HG02798 (cell line): ENCODE data around the gene CCL18.
A peak's percentile ranks its signal among the peaks of the same experiment; 100 is the strongest.
"Not testable (repeated sequence)": the region's sequence is repeated elsewhere in the genome, so short reads cannot be mapped to it uniquely, and the experiment has no call there.

Experiments used
- ATAC-seq: cut with Tn5 transposase; IDR thresholded peaks from one replicate; pipeline ENCODE4 v1.9.1; 2021; ENCODE audit warnings: mild to moderate bottlenecking; ENCODE audit not compliant: unreplicated experiment, poor library complexity

The CCL18 gene

DNA sequence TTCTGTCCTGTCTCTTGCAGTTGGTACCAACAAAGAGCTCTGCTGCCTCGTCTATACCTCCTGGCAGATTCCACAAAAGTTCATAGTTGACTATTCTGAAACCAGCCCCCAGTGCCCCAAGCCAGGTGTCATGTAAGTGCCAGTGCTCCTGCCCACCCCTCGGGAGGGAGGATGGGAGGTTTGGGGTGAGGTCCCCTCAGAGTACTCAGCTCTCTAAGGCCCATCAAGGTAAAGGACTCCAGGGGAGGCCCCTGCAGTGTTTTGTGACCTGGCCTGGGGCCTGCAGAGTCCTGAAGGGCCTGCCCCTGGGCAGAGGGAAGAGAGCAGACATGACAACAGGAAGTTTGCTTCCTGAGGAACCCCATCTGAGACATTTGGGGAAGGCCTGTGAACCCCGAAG, 6.4 kb downstream of the CCL18 start:
- ATAC-seq = no peak

DNA sequence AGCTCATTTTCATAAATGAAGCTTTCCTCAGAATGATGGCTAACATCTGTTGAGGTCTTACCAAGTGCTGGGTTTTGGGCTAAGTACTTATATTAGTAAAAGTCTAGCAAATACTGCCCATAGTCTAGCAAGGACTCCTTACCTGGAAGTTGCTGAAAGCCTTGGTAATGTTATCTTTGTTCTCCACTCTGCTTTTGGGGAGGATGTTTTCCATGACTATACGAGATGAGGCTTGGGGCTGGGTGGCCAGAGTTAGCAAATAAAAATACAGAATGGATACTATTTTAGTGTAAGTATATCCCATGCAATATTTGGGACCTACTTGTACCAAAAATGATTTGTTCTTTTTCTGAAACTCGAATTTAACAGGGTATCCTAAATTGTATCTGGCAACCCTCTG, 7.7 kb downstream of the CCL18 start:
- ATAC-seq = no peak

DNA sequence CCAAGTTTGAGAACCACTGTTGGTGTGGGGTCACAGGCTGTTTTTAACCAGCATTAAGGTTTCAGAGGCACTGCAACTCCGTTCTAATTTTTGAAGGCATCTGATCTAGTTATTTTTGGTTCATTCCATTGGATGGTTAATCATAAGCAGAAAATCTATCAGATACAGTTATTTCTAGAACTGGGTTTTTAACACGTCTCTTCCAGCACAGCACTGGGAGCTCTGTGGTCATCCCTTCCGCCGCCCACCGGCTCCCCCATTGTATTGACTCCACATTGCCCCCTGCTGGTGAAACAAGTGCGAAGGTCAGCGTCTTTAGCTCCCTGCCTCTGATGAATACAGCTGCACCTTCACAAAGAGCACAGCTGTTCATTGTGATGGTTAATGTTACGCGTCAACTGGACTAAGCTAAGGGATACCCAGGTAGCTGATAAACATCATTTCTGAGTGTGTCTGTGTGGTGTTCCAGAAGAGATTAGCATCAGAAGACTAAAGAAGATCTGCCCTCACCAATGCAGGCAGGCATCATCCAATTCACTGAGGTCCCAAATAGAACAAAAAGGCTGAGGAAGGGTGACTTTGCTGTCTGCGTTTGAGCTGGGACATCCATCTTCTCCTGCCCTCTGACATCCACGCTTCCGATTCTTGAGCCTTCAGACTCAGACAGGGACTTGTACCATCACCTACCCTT, 8.5 kb downstream of the CCL18 start:
- ATAC-seq = peak; percentile 70

DNA sequence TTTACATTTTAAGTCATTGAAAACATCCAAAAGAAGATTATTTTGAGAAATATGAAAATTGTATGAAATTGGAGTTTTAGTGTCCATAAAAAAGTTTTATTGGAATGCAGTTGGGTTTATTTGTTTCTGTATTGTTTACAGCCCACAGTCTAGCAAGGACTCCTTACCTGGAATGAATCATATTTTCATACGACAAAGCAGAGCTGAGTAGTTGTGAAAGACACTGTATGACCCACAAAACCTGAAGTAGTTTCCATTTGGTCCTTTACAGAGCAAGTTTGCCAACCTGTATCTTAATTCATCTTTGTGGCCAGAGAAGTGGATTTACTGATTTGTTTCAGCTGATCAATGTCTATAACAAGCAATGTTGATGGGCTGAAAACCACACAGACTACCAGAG, 10.3 kb downstream of the CCL18 start:
- no peak for ATAC-seq

DNA sequence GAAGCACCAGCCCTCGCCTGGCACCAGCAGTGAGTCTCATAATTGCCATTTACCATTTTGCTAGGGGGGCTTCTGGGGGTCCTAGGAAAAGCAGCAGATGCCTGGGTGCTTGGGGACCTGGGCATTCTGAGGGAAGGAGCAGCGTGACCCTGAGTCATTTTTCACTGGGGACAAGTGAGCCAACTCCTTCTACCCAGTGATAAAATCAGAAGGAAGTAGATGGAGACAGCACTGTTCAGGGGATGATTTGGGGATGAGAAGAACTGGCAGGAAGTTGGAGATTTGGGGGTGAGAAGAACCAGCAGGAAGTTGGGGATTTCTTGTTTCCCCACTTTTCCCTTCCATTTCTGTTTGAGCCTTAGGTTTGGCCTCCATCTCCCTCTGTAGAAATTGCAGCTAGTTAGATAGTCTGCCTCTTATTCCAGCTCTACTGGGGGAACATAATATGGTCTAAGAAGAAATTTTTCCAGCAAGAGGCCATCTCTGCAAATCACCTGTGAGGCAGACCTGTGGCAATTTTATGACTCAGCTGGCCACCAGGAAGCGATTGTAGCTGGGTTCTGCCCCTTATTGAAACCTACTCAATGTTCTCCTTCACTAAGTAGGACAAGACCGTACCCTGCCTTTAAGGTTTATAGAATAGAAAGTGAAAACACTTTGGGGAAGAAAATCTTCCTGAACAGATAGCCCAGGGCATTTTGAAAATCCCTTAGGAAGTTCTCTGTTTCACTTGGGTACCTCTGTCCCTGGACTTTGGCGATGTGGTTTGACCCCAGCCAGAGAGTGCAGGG, 17.8 kb downstream of the CCL18 start:
- peak; percentile 14 for ATAC-seq

DNA sequence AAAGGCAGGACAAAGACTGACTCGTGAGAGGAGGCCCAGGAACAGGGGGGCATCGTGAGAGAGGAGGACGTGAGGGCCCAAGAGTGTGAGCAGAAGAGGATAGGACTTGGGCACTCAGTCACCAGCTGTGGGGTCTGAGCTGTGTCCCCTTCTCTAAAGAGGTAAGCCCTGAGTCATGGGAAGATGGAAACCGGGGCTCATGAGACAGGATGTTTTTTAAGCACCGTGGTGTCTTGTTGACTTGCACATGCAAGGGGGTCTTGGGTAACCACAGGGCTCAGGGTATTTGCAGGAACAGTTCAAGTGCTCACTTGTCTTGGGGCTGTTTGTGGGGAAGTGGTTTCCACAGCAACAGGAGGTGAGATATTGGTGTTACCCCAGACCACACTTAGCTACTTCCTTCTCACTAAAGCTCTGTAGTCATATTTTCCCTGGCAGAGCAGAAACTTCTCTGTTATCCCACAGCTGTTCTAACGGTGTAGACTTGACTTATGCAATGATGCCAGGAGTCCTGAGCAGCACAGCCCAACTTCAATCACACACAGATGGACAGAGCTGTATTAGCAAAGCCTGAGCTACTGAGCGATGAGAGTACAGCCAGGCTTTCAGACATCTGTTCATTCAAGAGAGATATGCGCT, 18.5 kb downstream of the CCL18 start:
- peak; percentile 60 for ATAC-seq

DNA sequence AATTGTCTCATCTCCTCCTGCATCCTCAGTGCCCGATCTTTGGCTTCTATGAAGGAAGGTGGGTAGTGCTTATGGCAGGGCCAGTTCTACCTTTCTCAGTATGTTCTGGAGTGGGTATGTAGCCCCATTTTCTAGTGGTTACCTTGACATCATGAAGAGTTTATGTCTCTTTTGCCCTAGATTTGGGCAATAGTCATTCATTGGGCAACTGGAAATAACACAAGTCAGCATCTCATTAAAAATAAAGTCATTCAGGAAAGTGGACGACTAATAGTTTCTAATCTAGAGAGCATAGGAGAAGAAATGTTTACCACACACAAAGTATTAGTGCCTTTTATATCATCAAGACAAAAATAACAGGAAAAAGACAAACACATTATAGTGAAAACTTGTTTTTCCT, 19.6 kb downstream of the CCL18 start:
- not testable (repeated sequence) for ATAC-seq

DNA sequence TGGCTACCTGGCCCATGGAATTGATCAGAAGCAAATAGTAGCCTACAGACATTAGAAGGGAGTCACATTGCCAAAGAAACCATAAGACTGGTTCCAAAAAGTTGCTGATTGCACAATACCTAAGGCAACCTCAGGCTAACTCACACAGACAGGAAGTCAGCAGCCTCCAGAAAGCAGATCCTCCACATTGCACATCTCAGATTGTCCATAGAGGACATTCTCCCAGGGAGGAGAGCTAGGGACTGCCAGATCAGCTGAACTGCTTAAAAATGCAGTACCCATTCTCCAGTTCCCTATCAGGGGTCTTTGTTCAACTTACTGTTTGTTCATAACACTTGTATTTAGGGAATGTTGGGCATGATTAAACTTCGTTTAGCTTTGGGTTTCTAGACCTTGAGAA, 21.7 kb downstream of the CCL18 start:
- ATAC-seq = no peak

DNA sequence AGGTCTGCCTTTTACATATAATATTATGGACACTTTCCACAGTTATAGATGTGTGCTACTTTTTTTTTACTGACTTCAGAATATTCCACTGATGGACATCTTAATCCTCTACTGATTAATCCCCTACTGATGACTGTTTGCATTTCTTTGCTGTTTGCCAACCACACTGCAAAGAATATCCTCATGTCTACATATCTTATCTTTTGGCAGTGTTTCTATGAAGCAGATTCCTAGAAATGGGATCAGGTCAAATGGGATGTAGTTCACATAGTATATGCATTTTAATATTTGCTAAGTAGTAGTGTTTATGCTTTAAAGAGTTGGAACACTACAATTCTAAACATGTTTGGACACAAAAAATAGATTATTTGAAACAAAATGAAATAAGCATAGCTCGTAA, 22.7 kb downstream of the CCL18 start:
- no peak for ATAC-seq

DNA sequence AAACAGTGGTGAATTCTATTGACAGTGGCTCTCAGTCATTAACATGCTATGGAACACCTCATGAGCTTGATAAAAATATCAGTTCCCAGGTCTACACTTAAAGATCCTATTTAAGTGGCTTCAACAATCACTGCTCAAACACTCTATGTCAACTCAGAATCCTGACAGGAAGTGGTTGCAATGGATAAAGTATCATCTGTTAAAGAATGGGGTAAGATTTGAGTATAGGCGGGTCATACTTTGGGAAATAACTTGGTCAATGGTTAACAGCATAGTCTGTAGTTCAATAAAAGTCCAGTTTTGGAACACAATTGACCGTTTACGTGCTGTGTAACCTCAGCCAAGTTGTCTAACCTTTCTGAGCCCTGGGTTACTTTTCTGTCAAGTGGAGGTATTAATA, 23.4 kb downstream of the CCL18 start:
- not testable (repeated sequence) for ATAC-seq

DNA sequence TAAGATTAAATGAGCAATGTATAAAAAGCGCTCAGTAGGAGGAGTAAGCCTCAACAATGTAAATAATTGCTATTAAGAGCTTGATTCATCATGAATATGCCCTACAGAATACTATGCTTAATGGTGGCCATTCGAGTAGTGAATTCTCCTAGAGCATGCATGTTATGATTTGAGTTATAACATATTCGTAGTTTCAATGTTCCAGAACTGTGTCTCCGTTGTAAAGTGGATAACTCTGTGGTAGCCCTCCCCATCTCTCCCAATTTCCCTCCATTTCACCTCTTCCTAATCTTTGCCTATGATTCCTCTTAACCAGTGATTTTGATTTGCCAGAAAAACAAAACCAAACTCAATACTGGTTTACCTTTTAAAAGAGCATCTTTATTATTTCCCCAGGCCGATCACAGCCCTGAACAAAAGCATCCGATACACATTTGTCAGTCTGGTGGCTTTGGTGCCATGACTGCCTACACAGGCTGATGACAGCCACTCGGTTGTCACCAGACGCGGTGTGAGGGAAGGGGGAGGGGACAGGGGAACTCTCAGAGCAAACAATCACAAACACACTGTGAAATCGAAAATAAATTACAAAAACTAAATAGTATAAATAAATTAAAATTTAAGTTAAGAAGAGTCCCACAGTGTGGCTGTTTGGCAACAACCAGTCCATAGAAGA, 24.0 kb downstream of the CCL18 start:
- not testable (repeated sequence) for ATAC-seq

DNA sequence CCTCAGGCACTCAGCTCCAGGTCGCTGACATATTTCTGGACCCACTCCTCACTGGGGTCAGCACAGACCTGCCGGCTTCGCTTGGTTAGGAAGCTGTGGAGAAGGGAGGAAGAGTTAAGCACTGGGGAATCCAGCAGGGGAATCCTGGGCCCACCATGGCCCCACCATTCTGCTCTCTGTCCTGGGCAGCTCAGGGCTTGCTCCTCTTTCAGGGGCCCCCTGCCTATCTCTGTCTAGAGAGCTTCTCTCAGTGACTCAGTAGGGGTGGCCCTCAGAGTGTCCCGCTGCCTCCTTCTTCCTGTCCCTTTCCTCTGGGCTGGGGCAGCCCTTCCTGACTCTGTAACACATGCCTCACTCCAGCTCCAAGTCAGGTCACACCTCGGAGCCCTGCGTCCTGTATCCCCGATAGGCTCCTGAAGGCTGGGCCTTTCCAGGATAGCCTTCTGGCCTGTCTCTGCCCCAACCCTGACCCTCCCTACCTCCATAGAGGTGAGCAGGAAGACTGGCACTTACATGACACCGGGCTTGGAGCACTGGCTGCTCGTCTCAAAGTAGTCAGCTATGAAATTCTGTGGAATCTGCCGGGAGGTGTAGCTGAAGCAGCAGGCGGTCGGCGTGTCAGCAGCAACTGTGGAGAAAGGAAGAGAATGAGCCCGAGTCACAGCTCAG, 24.7 kb downstream of the CCL18 start:
- no peak for ATAC-seq

DNA sequence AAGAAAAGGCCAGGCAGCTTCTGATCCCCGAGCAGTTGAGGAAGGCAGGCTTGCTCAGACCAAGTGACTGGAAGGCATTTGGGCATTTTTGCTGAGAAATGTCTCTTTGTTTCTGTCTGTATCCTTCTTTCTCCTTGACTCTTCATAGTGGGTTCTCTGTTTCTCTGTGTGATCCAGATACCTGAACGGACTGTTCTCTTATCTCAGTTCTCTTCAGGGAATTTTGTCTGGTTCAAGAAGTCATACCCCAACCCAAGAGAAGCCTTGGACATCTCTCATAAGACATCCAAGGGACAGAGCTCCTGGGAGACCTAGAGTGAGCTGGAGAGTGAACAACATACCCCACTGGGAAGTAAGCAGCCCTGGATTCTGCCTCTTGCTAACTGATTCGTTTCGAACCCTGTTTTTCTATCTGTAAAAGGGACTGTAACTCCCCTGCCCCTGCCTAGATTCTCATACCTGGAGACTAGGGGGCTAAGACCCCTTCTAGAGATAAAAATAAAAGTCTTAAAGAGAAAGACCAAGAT, 25.3 kb downstream of the CCL18 start:
- ATAC-seq = no peak

DNA sequence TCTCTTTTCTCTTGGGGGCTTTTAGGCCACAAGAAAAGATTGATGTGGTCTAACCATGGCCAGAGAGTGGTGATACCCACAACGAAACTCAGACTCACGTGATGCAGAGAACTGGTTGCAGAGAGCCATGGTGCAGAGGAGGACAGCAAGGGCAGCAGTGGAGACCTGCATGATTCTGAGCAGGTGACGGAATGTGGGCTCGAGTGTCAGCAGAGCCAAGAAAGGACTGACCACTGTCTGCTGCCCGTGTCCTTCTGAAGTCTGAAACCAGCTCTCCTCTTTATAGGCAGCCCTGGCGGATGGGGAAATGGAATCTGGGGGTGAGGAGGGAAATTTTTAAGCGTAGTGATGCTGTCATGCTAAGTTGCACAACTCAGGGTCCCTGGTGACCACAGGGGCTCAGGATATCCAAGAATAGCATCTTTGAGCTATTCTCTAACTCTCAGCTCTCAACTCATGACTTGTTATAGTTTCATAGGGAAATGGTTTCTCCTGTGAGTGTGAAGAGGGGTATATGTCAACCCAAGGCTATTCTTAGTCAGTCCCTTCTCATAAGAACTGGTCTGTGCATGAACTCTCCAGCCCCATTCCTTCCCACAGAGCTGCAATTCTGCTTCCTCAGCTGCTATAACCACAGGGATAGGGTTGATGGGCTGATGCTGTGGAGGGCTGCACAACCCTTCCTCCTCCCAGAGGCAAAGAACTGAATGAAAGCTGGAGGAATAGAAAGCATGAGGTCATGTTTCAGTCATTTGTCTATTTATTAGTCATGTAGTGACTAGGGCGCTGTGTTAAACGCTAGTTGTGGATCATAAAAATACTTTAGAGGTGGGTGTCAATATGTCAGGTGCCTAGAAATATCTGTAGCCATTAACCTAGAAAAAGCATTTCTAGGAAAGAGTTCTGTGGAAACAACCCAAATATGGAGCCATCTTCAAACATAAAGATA, 26.1 kb downstream of the CCL18 start, which contains the start of gene CCL3:
TSS of gene CCL3 (minus strand) at position 256 of the 949 bp plus-strand sequence. CDS start at position 171, 85 bp downstream.
- peak; percentile 76 for ATAC-seq

DNA sequence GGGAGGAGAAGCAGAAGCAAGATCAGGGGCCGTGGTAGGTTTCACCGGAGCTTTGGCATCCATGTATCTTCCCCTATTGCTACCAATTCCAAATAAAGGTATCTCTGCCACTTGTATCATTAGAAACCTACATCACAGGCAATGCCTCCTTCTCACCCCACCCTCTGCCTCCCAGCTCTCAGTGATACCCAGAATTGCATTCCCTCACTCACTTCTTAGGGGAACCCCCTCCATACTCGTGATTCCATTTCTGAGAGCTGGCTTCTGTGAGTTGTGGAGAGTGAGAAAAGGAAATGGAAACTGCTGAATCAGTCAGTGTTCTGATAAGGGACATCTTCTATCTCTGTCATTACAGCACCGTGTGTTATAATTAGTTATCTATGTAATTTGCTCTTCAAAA, 28.2 kb downstream of the CCL18 start:
- no peak for ATAC-seq

DNA sequence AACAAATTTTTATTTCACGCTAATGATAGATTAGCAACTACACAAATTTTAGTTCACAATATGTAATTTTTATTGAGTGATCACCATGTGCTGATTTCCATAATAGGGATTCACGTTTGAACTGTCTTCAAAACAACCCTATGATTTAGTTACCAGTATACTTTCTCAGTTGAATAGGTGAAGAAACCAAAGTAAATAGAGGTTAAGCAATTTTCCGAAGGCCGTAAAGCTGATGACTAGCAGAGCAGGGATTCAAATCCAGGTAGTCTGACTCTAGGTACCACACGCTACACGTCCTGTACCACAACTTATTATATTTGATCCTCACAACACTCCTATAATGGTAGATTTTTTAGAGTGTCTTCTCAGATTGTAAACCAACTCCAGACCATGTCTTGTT, 28.6 kb downstream of the CCL18 start:
- not testable (repeated sequence) for ATAC-seq

DNA sequence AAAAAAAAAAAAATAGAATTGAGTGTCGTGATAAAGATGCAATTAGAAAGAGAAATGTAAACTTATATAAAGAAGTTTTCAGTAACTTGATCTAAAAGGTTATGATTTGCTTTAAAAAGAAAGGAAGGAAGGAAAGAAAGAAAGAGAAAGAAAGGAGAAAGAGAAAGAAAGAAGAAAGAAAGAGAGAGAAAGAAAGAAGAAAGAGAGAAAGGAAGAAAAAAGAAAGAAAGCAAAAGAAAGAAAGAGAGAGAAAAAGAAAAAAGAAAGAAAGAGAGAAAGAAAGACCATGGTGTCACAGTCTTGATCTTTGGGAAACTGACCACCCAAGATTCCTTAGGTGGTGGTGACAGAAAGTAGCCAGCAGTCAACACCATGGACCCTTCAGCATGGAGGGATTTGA, 30.2 kb downstream of the CCL18 start:
- no peak for ATAC-seq

DNA sequence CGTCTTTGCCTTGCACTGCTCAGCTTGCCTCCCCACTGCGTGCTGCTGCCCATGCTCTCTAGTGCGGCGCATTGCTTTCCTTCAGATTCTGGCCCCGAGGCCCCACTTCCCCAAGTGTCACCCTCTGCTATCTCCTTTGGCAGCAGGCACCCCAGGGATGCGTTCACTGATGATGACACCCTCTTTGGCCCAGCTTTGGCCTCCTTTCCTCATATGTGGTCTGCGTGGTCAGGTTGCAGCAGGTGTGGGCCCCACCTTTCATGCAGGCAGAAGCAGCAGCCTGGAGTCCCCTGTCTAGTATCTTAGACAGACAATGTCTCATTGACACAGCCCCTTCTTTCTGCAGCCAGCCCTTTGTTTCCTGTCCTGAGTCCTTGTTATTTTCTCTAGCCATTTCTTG, 30.7 kb downstream of the CCL18 start:
- no peak for ATAC-seq

DNA sequence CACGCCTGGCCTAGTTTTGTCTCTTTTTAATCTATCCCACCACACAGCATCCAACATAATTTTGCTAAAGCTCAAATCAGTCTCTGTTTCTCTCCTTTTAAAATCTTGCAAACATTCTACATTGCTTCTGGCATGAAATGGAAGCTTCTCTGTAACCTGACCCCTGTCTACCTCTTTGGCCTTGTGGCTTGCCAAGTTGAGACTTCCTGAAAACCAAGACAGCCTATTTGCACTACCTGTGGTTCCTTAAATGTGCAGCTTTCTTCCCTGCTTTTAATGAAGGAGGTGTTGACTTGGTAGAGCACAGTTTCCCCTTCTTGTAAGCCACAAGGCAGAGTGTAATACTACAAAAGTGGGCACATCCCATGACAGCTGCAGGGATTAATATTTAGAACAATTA, 31.9 kb downstream of the CCL18 start:
- no peak for ATAC-seq
